OCI-M2 (cell line): ENCODE measurements around the gene POU6F2.

ENCODE experiments used
- DNase-seq: peaks from one replicate; lab custom pipeline; 2025; ENCODE audit not compliant: unreplicated experiment; lab: John Stamatoyannopoulos, UW

Gene POU6F2

DNA sequence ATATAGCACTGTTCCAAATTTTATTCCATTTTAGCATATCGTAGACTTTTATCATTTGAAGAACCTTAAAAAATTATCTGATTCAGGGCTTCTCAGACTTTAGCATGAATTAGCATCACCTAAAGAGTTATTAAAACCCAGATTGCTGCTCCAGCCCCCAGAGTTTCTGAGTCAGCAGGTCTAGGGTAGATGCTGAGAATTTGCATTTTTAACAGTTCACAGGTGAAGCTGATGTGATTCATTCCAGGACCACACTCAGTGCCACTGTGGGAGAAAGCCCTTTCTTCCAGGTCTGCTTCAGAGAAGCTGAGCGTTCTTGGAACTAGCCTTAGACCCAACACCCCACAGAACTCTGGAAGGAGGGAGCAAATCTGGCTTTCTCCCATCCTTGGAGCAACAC is 414.4 kb downstream of the POU6F2 start:
- no peak for DNase-seq

DNA sequence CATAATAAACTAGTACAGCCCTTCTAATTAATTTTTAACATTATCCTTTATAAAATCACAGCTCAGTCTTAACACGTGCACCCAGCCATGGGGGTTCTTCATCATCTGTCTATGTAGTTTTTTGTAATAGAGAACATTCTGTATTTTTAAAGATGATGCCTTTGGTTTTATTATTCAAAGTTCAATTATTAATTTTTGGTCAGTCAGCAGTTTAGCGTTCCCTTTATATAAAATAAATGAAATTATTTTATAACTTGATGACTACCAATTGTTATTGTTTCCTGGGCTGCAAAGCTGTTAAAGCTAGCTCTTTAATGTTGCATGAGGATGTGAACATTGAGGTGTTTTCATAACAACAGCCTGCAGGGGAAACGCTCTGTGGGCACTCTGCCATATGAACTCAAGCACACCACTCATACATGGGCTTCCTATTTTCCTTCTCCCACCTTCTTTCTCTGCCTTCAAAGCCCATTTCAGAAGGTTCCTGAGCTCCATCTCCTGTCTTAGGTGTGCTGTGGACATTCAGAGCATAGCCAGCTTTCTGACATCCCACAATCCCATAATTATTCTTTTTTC is 416.5 kb downstream of the POU6F2 start:
- DNase-seq: no peak

DNA sequence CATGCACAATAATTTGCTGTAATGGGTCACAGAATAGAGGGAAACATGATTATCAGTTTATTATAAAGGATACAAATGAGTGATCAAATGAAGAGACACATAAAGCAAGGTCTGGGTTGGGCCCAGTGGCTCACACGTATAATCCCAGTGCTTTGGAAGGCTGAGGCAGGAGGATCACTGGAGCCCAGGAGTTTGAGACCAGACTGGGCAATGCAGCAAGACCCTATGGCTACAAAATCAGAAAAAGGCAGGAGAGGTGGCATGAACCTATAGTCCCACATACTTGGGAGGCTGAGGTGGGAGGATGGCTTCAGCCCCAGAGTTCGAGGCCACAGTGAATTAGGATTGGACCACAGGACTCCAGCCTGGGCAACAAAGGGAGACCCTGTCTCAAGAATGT is 421.7 kb downstream of the POU6F2 start:
- no peak for DNase-seq

DNA sequence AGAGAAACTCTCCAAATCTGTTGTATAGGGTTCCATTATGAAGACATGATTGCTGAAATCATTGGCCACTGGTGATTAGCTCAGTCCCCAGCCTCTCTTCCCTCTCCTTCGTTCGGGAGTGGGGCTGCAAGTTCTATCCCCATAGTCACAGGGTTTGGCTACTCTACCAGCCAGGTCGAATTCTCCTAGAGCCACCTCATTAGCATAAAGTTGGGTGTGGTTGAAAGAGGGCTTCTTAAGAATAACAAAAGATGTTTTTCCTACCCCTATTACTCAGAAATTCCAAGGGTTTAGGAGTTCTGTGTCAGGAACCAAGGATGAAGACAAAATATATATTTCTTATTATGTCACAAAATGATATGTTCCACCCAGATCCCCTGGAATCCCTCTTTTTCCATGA is 422.3 kb downstream of the POU6F2 start:
- no peak for DNase-seq

DNA sequence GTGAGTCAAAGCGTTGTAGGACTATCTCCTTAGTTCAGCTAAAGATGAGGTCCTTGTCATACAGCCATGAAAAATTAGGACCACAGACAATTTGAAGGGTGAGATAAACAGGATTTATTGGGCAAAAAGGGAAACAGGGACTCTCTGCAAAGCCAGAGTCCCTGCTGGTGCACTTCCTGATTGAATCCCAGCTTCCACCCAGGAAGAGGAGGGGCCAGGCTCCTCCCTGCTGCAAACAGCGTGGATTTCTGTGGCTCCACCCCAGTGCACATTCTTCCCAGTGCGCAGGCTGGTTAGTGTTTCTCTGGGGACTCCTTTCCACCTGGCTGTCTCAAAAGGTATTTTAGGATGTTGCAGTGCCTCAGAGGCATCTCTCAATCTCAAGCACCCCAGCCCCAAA is 423.1 kb downstream of the POU6F2 start:
- no peak for DNase-seq

DNA sequence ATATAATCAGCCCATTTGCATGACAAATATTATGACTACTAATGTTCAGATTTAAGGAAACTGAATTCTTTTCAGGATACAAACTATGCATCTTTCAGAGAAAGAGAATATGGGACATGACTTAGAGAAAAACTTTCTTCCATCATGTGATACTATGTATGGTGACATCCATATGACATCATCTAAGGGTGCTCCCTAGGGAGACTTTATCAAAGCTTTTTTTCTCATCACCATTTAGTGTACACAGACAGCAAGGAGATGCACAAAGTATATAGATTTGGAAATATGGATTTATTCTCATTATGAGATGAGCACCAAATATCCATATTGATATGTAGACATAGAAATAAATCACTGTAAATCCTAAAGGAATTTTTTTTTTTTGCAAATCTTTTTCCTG is 424.3 kb downstream of the POU6F2 start:
- no peak for DNase-seq

DNA sequence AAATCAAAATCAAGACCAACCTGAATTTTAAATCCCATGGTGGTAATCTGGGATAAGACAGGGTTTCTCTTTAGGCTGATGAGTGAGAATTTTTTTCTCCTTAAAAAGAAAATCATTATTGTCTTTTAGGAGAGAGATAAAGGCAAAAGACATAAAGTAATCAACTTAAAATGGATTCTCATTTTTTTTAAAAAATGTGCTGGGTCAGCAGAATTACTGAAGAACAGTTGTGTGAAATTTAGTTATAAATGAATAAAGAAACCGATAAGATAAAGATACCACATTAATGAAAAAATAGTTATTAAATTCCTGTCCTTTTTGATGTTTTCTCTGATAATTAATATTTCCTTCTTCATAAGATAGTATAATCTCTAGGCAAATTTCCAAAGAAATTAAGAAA is 427.2 kb downstream of the POU6F2 start:
- DNase-seq: no peak

DNA sequence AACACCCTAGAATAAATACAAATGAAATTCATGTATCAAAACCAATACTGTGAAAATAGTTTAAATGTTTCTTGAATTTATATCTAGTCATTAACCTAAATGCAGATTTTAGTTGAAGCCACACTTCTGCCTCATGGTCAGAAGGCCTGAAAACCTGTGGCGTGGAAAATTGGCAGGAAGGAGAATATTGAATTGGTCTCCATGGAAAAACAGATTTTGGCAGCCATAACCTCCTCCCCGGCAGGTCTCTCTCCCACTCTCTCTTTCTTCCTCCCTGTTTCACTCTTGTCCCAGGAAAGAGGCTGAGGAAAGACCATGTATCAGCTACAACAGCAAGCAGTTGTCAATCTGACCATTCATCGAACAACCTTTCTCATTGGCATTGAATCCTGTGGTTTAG is 427.9 kb downstream of the POU6F2 start:
- no peak for DNase-seq

DNA sequence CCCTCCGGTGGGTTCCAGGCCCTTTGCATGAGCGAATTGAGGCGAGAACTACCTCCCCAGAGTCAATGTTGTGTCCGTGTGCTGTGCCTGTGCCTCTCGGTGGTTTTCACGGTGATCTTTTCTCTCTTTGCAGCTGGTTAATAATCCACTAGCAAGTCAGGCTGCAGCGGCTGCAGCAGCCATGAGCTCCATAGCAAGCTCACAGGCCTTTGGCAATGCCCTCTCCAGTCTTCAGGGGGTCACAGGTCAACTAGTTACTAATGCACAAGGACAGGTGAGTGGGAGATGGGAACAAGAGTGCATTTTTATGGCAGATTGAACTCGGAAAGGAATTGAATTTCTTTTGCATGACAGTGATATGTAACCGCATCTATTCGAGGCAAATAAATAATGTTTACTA is 428.8 kb downstream of the POU6F2 start:
- DNase-seq: no peak

DNA sequence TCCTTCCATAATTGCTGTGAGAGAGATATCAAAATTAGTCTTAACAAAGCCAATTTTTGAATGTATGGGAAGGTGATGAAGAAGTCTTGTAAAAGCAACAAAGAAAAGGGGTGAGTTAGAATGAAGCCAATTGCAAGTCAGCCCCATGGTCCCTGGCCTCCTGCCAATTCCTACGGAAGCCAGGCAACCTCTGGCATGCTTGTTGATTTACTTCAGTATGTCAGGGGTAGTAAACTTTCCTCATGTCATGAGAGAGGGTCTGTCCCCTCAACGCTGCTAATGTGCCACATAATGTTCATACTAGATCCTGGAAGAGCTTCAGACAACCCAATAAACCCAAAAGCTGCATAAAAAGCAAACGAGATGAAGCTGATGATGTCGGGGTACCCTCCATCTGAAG is 429.4 kb downstream of the POU6F2 start:
- no peak for DNase-seq

DNA sequence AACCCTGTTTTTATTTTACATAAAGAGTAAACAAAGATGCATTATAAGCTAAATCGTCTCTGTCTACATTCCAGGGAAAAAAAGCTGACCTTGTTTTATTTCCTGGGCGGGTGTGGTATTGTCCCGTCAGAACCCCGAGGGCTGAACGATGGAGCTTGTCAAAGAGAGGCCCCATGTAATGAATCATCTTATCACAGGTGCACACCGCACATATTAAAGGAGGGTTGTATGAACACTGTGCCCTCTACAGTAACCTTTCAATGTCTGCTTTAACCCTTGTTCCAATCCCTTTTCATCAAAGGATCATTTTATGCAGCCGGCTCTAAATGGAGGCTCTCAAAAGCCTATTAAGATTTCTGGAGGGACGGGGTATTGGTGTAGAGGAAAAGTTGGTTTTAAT is 430.0 kb downstream of the POU6F2 start:
- no peak for DNase-seq

DNA sequence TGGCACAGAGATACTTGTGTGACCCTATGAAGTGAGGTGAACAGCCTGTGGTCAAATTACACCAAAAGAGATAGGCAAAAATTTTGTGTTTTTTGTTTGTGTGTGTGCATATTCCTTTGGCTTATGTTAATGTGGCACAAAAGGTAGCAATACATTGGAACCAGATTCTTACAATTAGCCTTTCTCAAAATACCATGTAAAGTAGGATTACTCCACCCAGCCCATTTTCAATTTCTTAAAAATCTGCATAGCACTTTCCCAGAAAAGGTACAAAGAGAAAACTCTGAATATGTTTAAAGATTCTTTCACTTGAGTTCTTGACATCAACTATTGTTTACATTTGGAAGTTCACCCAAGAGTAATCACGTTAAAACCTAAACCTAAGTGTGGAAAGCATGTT is 431.2 kb downstream of the POU6F2 start:
- no peak for DNase-seq

DNA sequence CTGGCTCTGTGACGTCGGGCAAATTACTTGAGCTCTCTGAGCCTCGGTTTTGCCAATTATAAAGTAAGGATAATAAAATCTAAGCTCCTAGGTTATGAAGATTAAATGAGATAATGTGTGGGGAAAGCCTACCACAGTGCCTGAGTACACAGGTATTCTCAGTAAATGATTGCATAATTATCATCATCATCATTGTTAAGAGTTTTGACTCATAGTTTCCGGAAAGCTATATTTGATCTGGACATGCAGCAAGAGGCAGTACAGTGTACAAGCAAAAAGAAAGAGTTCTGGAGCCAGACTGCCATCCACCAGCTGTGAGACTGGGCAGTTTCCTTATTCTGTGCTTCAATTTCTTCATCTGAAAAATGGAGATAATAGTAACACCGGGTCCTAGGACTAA is 432.9 kb downstream of the POU6F2 start:
- DNase-seq: no peak

DNA sequence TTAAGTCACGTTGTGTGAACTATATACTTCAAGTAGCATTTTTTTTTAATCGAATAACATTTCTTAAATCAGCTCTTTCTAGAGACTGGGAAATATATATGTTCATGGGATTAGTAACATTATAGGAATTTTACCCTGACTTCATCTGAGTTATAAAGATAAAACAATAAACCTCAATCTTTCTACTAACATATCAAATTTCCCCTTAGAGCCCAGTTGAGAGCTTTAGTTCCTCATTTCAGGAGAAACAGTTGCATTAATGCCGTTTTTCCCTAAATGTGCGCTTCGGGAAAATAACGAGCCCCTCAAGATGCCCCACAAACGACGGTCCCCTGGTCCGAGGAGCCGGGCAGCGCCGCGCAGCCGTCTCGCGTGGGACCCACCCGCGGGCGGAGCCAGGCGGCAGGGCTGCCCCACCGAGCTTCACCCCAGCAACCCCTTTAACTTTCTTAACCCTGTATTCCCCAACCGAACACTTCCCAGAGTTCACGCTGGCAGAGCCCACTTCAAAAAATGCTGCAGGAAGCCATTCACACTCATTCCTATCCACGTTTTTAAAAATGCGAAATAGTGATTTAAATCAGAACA is 436.0 kb downstream of the POU6F2 start:
- DNase-seq: no peak

DNA sequence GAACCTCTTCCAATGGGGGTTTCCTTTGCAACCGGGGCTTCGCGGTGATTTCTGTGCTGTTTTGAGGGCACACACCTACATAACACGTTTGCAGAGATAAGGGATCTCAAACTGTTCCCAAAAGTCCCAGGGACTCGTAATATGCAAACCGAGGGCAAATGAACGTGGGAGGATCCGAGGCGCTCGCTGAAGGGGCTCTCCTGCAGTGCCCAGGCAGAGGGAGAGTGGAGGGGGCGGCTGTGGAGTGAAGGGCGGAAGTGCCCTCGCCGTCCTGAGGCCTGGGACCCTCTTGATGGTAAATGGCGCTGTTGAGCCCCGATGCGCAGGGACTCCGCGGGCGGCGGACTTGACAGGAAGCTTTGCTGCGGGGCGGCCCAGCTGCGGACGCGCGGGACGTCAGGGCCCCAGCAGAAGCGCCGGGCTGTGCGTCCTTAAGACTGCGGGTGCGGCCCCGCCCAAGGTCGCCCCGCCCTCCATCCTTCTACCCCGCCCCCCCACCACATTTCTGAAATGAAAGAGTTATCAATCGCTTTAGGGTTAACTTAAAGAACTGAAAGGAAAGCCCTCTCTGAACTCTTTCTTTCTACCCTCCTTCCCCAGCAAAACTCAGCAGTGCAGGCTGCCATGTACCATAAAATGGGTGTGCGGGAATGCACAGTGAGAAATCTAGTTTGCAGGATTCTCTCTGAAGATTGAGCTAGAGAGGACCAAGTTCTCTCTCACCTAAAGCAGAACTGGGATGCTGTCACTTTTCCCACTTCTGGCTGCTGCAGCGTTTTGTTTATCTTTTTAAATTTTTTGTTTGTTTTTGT is 436.7 kb downstream of the POU6F2 start:
- DNase-seq: no peak

DNA sequence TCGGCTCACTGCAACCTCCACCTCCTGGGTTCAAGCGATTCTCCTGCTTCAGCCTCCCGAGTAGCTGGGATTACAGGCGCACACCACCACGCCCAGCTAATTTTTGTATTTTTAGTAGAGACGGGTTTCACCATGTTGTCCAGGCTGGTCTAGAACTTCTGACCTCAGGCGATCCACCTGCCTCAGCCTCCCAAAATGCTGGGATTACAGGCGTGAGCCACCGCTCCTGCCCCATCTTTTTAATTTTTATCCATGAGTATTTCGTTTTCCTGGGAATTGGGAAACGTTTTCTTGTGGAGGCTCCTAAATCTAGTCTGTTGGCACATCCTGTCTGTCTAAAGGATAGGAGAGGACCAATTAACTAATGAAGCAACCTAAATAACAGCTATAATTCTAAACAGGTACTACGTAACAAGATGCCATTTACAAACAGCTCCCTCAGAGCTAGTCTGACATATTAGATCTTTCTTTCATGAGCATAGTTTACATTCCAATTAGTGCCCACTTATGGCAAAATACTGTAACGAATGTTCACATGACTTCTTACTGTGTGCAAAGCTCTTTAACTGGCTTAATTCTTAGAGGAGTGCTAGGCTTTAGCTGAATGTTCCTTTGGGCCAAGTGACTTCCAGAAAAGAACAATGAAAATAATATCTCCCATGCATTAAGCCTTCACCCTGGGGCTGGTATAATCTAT is 437.5 kb downstream of the POU6F2 start:
- DNase-seq: no peak

DNA sequence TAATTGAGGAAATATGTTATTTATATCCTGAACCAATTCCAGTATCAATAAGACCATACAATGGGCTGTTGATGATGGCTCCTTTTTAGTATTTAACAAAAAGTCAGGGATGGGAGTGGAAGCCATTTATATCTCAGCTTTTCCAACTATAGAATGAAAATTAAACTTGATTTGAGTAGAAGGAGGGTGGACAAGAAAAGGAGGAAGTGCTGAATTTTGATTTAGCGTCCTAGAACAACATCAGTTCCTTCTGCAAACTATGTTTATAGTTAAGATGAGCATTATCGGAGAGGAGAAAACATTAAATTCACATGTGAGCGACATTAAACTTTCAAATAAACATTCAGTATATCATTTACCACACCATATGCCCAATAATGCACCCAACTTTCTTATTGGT is 439.2 kb downstream of the POU6F2 start:
- no peak for DNase-seq

DNA sequence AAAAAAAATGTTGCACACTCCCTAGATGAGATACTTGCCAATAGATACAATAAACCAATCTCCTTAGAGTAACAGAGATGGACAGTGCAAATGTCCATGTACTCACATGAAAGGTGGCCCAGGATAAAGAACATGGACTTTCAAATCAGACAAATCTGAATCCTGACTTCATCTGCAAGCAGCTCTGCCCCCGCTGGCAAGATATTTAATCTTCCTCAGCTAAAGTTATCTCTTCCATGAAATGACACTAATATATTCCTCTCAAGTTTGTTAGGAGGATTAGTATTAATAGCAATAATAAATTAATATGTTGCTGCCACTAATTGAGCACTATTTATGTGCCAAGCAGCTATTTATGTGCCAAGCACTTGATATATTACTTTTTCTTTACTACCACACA is 439.9 kb downstream of the POU6F2 start:
- no peak for DNase-seq

DNA sequence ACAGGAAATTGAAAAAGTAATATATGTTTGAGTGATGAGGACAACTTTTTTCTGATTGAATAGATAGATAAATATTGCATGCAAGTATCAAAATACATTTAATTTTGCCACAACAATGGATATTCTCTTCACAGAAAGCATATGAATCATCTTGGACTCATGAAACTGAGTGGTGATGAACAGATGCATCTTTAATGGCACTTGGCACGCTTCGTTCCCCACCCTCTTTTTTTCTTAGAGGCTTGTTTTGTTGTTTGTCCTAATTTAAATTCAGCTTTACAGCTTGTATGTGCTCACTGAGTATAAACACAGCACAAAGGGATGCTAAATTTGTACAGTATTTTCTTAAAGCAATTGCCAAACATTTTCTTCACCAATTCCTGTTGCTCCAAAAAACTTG is 443.5 kb downstream of the POU6F2 start:
- no peak for DNase-seq

DNA sequence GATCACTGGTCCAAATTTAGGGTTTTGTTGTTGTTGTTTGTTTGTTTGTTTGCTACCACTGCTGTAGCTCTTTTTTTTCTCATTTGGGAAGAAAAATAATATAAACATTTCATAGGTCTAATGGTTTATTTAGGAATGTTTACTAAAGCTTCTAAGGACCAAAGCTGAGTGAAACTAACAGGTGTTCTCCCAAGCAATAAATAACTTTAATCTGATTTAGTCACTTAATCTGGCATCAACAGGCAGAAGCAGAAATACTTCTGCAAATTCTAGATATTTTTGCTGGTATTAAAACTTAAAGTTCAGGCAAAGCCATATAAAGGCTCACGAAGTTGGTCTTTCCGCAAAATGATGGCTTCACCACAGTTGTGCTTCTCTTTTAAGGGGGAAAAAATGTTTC is 444.0 kb downstream of the POU6F2 start:
- DNase-seq: no peak

DNA sequence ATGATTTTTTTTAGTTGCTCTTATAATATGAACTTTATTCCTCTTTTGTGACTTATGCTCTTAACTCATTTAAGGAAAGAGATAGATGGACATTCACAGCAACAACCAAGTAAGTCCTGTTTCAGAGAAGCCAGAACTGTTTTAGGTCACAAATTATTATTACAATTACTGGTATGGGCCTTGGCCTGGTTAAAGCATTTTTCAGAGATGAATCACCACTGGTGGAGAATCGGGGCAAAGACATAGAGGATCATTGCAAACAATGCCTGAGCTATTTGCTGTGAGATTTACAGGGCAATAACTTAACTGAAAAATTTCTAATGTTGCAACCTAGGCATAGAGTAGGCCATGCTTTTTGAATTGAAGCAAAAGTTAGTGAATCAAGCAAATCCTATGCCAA is 450.5 kb downstream of the POU6F2 start:
- no peak for DNase-seq

DNA sequence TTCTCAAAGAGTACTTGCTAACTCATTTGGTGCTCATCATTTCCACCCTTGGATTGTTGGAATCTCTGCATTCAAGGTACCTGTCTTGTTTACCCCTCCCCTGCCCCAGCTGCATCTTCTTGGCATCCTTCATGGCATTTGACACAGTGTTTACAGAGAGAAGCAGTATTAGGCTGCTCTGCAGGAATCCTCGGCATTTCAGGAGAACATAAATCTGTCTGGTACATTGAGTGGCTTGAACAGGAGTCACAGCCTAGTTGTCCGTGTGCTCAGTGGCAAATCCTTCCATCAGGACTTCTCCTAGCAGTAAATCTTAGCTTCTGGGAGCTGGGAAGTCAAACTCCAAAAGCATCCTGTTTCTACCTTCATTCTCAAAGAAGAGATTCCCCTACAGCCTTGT is 451.7 kb downstream of the POU6F2 start:
- DNase-seq: no peak
